ENCODE data around the gene ADAMTS2. TPM values are rescaled to one million over a fixed set of nuclear protein-coding genes. Genes with fewer than 3 reads are reported as not detected.

ADAMTS2 gene
- total and polyA plus RNA-seq, 2 of the 4 experiments (the other 2 are of a cell fraction) = 19.0 to 58.8 TPM

- TF ChIP-seq ELK1 (IDR thresholded peaks at IDR 0.05; ENCODE audit: borderline replicate concordance, low read depth, low read length) = no peak
- TF ChIP-seq NFE2L2 (IDR thresholded peaks at IDR 0.05; ENCODE audit: low read depth, low read length) = no peak
- TF ChIP-seq POLR2A (IDR thresholded peaks at IDR 0.05; ENCODE audit: low read depth, low read length) = no peak
- TF ChIP-seq SMC3 (IDR thresholded peaks at IDR 0.05; ENCODE audit: low read depth, low read length) = no peak
- no peak for TF ChIP-seq RAD21 (IDR thresholded peaks at IDR 0.05; ENCODE audit: low read length)
Observed at GRCh38 chr5:179340465-179340864, 4.8 kb downstream of the ADAMTS2 start (continued).

- Histone ChIP-seq H3K18ac (ENCODE audit: low read depth, low read length) (no peak overlapping the region), H3K27me3 (ENCODE audit: control insufficient read depth, insufficient read depth, low read length) (no peaks in the 10 kb centered on the region), H2BK20ac (ENCODE audit: low read depth, low read length) (no peak overlapping the region), H3K27ac (ENCODE audit: insufficient read depth, low read length) (no peak overlapping the region), H3K23ac (ENCODE audit: low read depth, low read length) (no peak overlapping the region), H2AFZ (replicated peaks; ENCODE audit: low read length, poor library complexity) (no peak overlapping the region), H3K4me1 (ENCODE audit: control insufficient read depth, insufficient read depth, low read length) (peaks cover 11% of the 10 kb centered on the region), H3K9ac (ENCODE audit: low read depth, low read length) (no peak overlapping the region), H3K9me3 (ENCODE audit: control insufficient read depth, insufficient read depth, low read length) (no peaks in the 10 kb centered on the region), H4K91ac (ENCODE audit: insufficient read depth, low read depth, low read length) (no peak overlapping the region; the same call in 1 of the 2 replicates), H3K56ac (ENCODE audit: extremely low read depth, insufficient read depth, low read length) (no peak overlapping the region), H2BK15ac (ENCODE audit: low read depth, low read length) (no peak overlapping the region), H2AK9ac (replicated peaks; ENCODE audit: low read depth, low read length, poor library complexity) (no peak overlapping the region), H3K79me1 (ENCODE audit: low read depth in 1 of 2, low read length in 2 of 2) (peaks cover 31 to 87% of the 10 kb centered on the region in 2 experiments), H4K20me1 (ENCODE audit: insufficient read depth, low read length) (peaks cover 52% of the 10 kb centered on the region), H3K14ac (replicated peaks; ENCODE audit: low read depth, low read length) (no peak overlapping the region), H3K36me3 (ENCODE audit: control insufficient read depth, insufficient read depth, low read length) (peaks cover 10% of the 10 kb centered on the region; the same call in 1 of the 2 replicates), H4K8ac (ENCODE audit: low read depth in 2 of 2, low read length in 2 of 2) (no peak overlapping the region), H2AK5ac (ENCODE audit: low read depth, low read length) (no peak overlapping the region), H3K4me3 (ENCODE audit: insufficient read depth, low read depth, low read length) (no peak overlapping the region), H3K4me2 (ENCODE audit: low read depth, low read length) (no peak overlapping the region), H3K4ac (ENCODE audit: low read depth, low read length) (no peak overlapping the region), H4K5ac (ENCODE audit: low read depth, low read length) (no peak overlapping the region), H3K9me1 (ENCODE audit: insufficient read depth, low read length) (peaks cover 12% of the 10 kb centered on the region), H2BK5ac (ENCODE audit: low read depth, low read length, poor library complexity, severe bottlenecking) (no peak overlapping the region), H2BK120ac (ENCODE audit: low read depth, low read length) (no peak overlapping the region)
- in situ Hi-C loops (cut with MboI; ENCODE audit: low sequenced_read_pairs) (loop anchor here (10.0 kb wide), 1 partner anchor 155 kb away; no protein-coding TSS in a partner anchor), intact Hi-C loops (cut with micrococcal nuclease) (loop anchor here (5.0 kb wide), 1 partner anchor 128 kb away; no protein-coding TSS in a partner anchor), dilution Hi-C loops (cut with HindIII; ENCODE audit: low sequenced_read_pairs, unreplicated experiment) (no loop called here)
- BruUV-seq (replicated peaks) = no TSS peak
- POLR2A ChIA-PET (ENCODE audit: unreplicated experiment) = no interaction called here
- 89% methylated on average over 3 of the region's 10 CpGs; no CpG with 5 or more reads in 1 of the 2 experiments for WGBS, 2 experiments (ENCODE audit: extremely low coverage in 2 of 2, insufficient read length in 1 of 2)
- ATAC-seq (ENCODE audit: low read depth) (no peak), DNase-seq (no peak)
- CTCF ChIA-PET = no interaction called here
- no peak for TF ChIP-seq SMC3 (IDR thresholded peaks at IDR 0.05; ENCODE audit: low read depth, low read length)
- no peak for TF ChIP-seq CEBPB (IDR thresholded peaks at IDR 0.05; ENCODE audit: low read depth, low read length)
- no peak for TF ChIP-seq MAFK (IDR thresholded peaks at IDR 0.05; ENCODE audit: low read depth, low read length)
- no peak for TF ChIP-seq CHD1 (IDR thresholded peaks at IDR 0.05; ENCODE audit: low read depth, low read length)
- no peak for TF ChIP-seq MAZ (IDR thresholded peaks at IDR 0.05; ENCODE audit: borderline replicate concordance, low read depth, low read length)
- TF ChIP-seq CTCF (conservative IDR thresholded peaks at IDR 0.05; ENCODE audit: low read depth, low read length) = no peak
- TF ChIP-seq POLR2A (IDR thresholded peaks at IDR 0.05; ENCODE audit: low read depth, low read length) = no peak
- no peak for TF ChIP-seq RCOR1 (IDR thresholded peaks at IDR 0.05; ENCODE audit: insufficient replicate concordance, low read length)
- TF ChIP-seq RAD21 (IDR thresholded peaks at IDR 0.05; ENCODE audit: low read length) = no peak
- no peak for TF ChIP-seq USF2 (IDR thresholded peaks at IDR 0.05; ENCODE audit: low read depth, low read length)
- no peak for TF ChIP-seq BHLHE40 (IDR thresholded peaks at IDR 0.05; ENCODE audit: low read depth, low read length)
- no peak for TF ChIP-seq RFX5 (IDR thresholded peaks at IDR 0.05; ENCODE audit: low read depth, low read length)
Observed at GRCh38 chr5:179339996-179340395, 5.3 kb downstream of the ADAMTS2 start.
